ENCODE measurements around the gene LAMC3. TPM values are rescaled to one million over a fixed set of nuclear protein-coding genes. Genes with fewer than 3 reads are reported as not detected.

LAMC3 gene
- total and polyA plus RNA-seq, 2 experiments from 2014 or later, result not detected

DNA sequence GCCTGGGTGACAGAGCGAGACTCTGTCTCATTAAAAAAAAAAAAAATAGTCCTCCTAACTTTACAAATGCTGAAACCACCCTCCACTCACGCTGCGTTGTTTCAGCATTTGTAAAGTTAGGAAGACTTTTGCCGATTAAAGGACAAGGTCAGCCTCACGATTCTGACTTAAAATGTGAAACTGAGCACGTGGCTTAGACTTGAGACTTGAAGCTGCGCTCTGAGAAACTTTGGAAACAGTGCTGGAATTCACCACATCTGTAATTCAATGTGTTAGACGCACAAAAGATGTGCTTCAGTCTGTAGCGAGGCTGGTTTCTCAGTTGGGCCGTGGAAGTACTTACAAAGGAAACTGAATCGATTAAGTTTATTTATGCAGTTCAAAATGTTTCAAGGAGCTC lies 25.0 kb upstream of the LAMC3 start:
- Histone ChIP-seq H3K4me3 (no peak overlapping the region), H3K9ac (no peak overlapping the region), H3K4me1 (ENCODE audit: insufficient read depth) (no peaks in the 10 kb centered on the region), H3K27me3 (replicated peaks; ENCODE audit: insufficient read depth) (peaks cover 19% of the 10 kb centered on the region), H3K9me3 (ENCODE audit: low read depth) (no peaks in the 10 kb centered on the region), H3K27ac (no peak overlapping the region), H3K4me2 (ENCODE audit: unreplicated experiment) (no peak overlapping the region), H3K79me2 (ENCODE audit: insufficient read depth) (no peaks in the 10 kb centered on the region), H3F3A (ENCODE audit: insufficient read depth) (no peaks in the 10 kb centered on the region), H2AFZ (no peak overlapping the region), H4K20me1 (ENCODE audit: insufficient read depth) (no peaks in the 10 kb centered on the region), H3K36me3 (ENCODE audit: low read depth) (no peaks in the 10 kb centered on the region), H3K9me2 (ENCODE audit: insufficient read depth) (no peaks in the 10 kb centered on the region)
- 67 to 72% methylated on average over 11 of the region's 11 CpGs for WGBS, 2 experiments (ENCODE audit: low coverage in 1 of 2, low lambda C conversion rate in 2 of 2, missing lambda C conversion rate in 2 of 2)
- TF ChIP-seq EZH2 (IDR thresholded peaks at IDR 0.05; ENCODE audit: insufficient read depth, poor library complexity, severe bottlenecking), result no peak
- TF ChIP-seq EZH2phosphoT487 (IDR thresholded peaks at IDR 0.05; ENCODE audit: insufficient read depth, low read depth), result no peak
- in situ Hi-C loops (cut with MboI), result no loop called here
- DNase-seq, result no peak

DNA sequence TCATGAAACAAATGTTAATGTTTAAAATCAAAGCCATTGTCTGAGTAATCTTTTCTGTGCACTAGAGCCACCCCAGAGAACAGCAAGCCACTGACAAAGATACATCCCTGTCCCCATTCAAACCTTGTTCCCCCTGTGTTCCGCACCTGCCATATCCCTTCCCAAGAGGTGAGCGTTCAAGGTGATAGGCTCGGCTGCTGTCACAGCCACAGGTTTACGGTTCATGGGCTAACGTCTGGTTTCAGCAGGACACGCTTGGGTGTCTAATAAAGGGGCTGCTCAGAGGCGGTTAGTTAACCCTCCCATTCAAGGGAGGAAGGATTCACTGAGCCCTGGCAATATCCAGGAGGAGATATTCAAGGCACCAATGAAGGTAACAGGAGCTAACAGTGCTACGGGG lies 24.5 kb upstream of the LAMC3 start:
- H4K20me1 ChIP-seq (ENCODE audit: insufficient read depth), result no peaks in the 10 kb centered on the region
- H3K79me2 ChIP-seq (ENCODE audit: insufficient read depth), result no peaks in the 10 kb centered on the region
- peaks cover 14% of the 10 kb centered on the region for H3K27me3 ChIP-seq (replicated peaks; ENCODE audit: insufficient read depth)
- no peaks in the 10 kb centered on the region for H3K36me3 ChIP-seq (ENCODE audit: low read depth)
- no peak for DNase-seq
- 83 to 85% methylated on average over 8 of the region's 8 CpGs for WGBS, 2 experiments (ENCODE audit: low coverage in 1 of 2, low lambda C conversion rate in 2 of 2, missing lambda C conversion rate in 2 of 2)
- H3K4me2 ChIP-seq (ENCODE audit: unreplicated experiment), result no peak overlapping the region
- no peaks in the 10 kb centered on the region for H3K4me1 ChIP-seq (ENCODE audit: insufficient read depth)
- H3K4me3 ChIP-seq, result no peak overlapping the region
- H3K9me2 ChIP-seq (ENCODE audit: insufficient read depth), result no peaks in the 10 kb centered on the region
- TF ChIP-seq EZH2phosphoT487 (IDR thresholded peaks at IDR 0.05; ENCODE audit: insufficient read depth, low read depth) (no peak), EZH2 (IDR thresholded peaks at IDR 0.05; ENCODE audit: insufficient read depth, poor library complexity, severe bottlenecking) (no peak)
- no peaks in the 10 kb centered on the region for H3F3A ChIP-seq (ENCODE audit: insufficient read depth)
- no peak overlapping the region for H3K27ac ChIP-seq
- no peak overlapping the region for H2AFZ ChIP-seq
- in situ Hi-C loops (cut with MboI), result no loop called here
- H3K9me3 ChIP-seq (ENCODE audit: low read depth), result no peaks in the 10 kb centered on the region
- no peak overlapping the region for H3K9ac ChIP-seq

DNA sequence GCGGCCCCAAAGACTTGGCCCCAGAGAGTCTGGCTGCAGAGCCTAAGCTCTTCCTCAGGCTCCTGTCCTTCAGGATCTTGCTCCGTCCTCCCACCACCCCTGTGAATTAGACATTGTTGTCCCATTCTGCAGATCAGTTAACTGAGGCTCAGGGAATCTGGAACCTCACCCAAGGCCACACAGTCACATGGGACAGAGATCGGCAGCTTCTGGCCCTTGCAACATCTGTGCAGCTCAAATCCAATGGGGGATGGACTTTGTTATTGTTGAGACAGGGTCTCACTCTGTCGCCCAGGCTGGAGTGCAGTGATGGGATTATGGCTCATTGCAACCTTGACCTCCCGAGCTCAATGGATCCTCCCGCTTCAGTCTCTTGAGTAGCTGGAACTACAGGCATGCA lies 23.9 kb upstream of the LAMC3 start:
- Histone ChIP-seq H3K4me3 (no peak overlapping the region), H3F3A (ENCODE audit: insufficient read depth) (no peaks in the 10 kb centered on the region), H3K9me3 (ENCODE audit: low read depth) (no peaks in the 10 kb centered on the region), H4K20me1 (ENCODE audit: insufficient read depth) (no peaks in the 10 kb centered on the region), H3K9me2 (ENCODE audit: insufficient read depth) (no peaks in the 10 kb centered on the region), H3K9ac (no peak overlapping the region), H3K27ac (no peak overlapping the region), H3K36me3 (ENCODE audit: low read depth) (no peaks in the 10 kb centered on the region), H3K79me2 (ENCODE audit: insufficient read depth) (no peaks in the 10 kb centered on the region), H3K4me2 (ENCODE audit: unreplicated experiment) (no peak overlapping the region), H2AFZ (no peak overlapping the region), H3K27me3 (replicated peaks; ENCODE audit: insufficient read depth) (peaks cover 10% of the 10 kb centered on the region), H3K4me1 (ENCODE audit: insufficient read depth) (no peaks in the 10 kb centered on the region)
- DNase-seq, result no peak
- in situ Hi-C loops (cut with MboI), result no loop called here
- TF ChIP-seq EZH2 (IDR thresholded peaks at IDR 0.05; ENCODE audit: insufficient read depth, poor library complexity, severe bottlenecking), result no peak
- WGBS, 2 experiments (ENCODE audit: low coverage in 1 of 2, low lambda C conversion rate in 2 of 2, missing lambda C conversion rate in 2 of 2), result 64 to 65% methylated on average over 6 of the region's 6 CpGs

DNA sequence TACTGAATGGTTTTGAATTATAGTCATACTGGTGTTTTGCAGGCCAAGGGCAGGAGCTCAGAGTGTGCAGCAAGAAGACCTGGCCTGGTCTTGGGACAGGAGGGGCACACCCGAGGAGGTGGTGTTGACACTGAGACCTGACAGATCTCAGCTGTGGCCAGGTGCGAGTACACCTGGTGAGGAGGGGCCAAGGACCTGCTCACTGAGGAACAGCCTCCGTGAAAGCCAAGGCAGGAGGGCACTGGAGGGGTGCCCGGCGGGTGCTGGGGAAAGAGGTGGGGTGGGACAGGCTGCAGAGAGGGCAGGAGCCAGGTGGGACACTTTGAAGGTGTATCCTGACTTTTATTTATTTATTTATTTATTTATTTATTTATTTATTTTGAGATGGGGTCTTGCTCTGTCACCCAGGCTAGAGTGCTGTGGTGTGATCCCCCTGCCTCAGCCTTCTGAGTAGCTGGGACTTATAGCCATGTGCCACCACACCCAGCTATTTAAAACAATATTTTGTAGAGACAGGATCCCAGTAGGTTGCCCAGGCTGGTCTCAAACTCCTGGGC lies 23.3 kb upstream of the LAMC3 start:
- H3K4me1 ChIP-seq (ENCODE audit: insufficient read depth), result no peaks in the 10 kb centered on the region

More for the DNA sequence above, 23.3 kb upstream of the LAMC3 start:
- no peak for DNase-seq
- TF ChIP-seq EZH2 (IDR thresholded peaks at IDR 0.05; ENCODE audit: insufficient read depth, poor library complexity, severe bottlenecking), result no peak
- TF ChIP-seq EZH2phosphoT487 (IDR thresholded peaks at IDR 0.05; ENCODE audit: insufficient read depth, low read depth), result no peak
- Histone ChIP-seq H3K9me2 (ENCODE audit: insufficient read depth) (no peaks in the 10 kb centered on the region), H3K4me3 (no peak overlapping the region), H3K79me2 (ENCODE audit: insufficient read depth) (no peaks in the 10 kb centered on the region), H4K20me1 (ENCODE audit: insufficient read depth) (no peaks in the 10 kb centered on the region), H3K36me3 (ENCODE audit: low read depth) (no peaks in the 10 kb centered on the region), H3K9ac (no peak overlapping the region), H2AFZ (no peak overlapping the region), H3K27me3 (replicated peaks; ENCODE audit: insufficient read depth) (peaks cover 4% of the 10 kb centered on the region), H3K4me2 (ENCODE audit: unreplicated experiment) (no peak overlapping the region), H3K9me3 (ENCODE audit: low read depth) (no peaks in the 10 kb centered on the region), H3K27ac (no peak overlapping the region), H3F3A (ENCODE audit: insufficient read depth) (no peaks in the 10 kb centered on the region)
- WGBS, 2 experiments (ENCODE audit: low coverage in 1 of 2, low lambda C conversion rate in 2 of 2, missing lambda C conversion rate in 2 of 2), result 59 to 68% methylated on average over 4 to 5 of the region's 5 CpGs
- in situ Hi-C loops (cut with MboI), result no loop called here
